ENCODE measurements around the gene CAP2.

DNA sequence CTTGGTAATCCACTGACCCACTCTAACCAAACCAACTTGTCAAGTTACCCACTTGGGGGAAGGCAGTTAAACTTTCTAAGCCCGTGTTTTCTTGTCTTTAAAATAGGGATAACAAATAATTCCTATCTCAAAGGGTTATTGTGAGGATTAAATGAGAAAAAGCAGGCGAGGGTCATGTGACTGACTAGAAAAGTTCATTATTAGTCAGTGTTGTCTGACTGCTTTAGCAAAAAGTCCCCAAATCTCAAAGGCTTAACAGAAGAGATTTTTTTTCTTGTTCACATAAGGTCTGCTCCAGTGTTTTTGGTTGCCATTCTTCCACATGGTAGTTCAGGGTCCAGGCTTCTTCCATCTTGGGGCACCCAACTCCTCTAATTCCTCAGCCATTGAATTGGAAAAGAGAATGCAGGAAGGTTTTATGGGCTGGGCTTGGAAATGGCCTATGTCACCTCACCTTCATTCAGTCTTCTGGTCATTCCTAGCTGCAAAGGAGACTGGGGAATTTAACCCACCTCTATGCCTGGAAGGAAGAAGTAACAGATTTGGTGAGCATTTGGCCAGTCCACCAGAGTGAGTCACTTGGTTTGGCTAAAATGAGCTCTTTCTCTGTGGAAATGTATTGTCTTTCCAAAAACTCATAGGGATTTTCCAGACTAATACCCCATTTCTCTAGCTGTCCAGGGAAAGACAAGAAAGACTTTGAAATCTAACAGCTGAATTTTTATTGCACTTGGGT lies 77.0 kb downstream of the CAP2 start:
- TF ChIP-seq ZNF565 (CRISPR knock-in tag; conservative IDR thresholded peaks at IDR 0.05; ENCODE audit: low read depth) (no peak), OSR1 (CRISPR knock-in tag; IDR thresholded peaks at IDR 0.05) (no peak), ARNTL (CRISPR knock-in tag; IDR thresholded peaks at IDR 0.05; ENCODE audit: borderline replicate concordance, low read depth) (no peak), ZNF8 (CRISPR knock-in tag; IDR thresholded peaks at IDR 0.05) (no peak), ISL1 (CRISPR knock-in tag; IDR thresholded peaks at IDR 0.05) (no peak)
- TF ChIP-seq, protein P1, sequence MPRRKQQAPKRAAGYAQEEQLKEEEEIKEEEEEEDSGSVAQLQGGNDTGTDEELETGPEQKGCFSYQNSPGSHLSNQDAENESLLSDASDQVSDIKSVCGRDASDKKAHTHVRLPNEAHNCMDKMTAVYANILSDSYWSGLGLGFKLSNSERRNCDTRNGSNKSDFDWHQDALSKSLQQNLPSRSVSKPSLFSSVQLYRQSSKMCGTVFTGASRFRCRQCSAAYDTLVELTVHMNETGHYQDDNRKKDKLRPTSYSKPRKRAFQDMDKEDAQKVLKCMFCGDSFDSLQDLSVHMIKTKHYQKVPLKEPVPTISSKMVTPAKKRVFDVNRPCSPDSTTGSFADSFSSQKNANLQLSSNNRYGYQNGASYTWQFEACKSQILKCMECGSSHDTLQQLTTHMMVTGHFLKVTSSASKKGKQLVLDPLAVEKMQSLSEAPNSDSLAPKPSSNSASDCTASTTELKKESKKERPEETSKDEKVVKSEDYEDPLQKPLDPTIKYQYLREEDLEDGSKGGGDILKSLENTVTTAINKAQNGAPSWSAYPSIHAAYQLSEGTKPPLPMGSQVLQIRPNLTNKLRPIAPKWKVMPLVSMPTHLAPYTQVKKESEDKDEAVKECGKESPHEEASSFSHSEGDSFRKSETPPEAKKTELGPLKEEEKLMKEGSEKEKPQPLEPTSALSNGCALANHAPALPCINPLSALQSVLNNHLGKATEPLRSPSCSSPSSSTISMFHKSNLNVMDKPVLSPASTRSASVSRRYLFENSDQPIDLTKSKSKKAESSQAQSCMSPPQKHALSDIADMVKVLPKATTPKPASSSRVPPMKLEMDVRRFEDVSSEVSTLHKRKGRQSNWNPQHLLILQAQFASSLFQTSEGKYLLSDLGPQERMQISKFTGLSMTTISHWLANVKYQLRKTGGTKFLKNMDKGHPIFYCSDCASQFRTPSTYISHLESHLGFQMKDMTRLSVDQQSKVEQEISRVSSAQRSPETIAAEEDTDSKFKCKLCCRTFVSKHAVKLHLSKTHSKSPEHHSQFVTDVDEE (CRISPR knock-in tag; IDR thresholded peaks at IDR 0.05), result no peak
